Osteoblast (primary cell): Measurements from ENCODE around the gene SFI1. TPM values are rescaled to one million over a fixed set of nuclear protein-coding genes. Genes with fewer than 3 reads are reported as not detected.
"Not testable (repeated sequence)": the region's sequence is repeated elsewhere in the genome, so short reads cannot be mapped to it uniquely, and the experiment has no call there.

Source experiments
- DNase-seq: peaks from one replicate; pipeline ENCODE4 v3.0.0; 2011; ENCODE audit warnings: low spot score, mixed read lengths; ENCODE audit not compliant: insufficient read length; ENCODE audit errors: missing footprints
- H2AFZ ChIP-seq: 2 replicates; pipeline ENCODE4 v1.6.0; 2011; ENCODE audit warnings: mild to moderate bottlenecking, low read length
- H3K27ac ChIP-seq: 2 replicates; pipeline ENCODE4 v1.5.1; 2011; ENCODE audit warnings: mild to moderate bottlenecking, low read depth, low read length, moderate library complexity
- H3K27me3 ChIP-seq: 2 replicates; pipeline ENCODE4 v1.6.0; 2012; ENCODE audit warnings: mild to moderate bottlenecking, control low read depth, inconsistent platforms, low read length, moderate library complexity; ENCODE audit not compliant: insufficient read depth
- H3K36me3 ChIP-seq: 2 replicates; pipeline ENCODE4 v1.5.1; 2011; ENCODE audit warnings: mild to moderate bottlenecking, low read length, control low read depth, moderate library complexity; ENCODE audit not compliant: insufficient read depth
- H3K4me1 ChIP-seq: 2 replicates; pipeline ENCODE4 v1.5.1; 2011; ENCODE audit warnings: mild to moderate bottlenecking, low read length, control low read depth, moderate library complexity; ENCODE audit not compliant: insufficient read depth
- H3K4me2 ChIP-seq: 2 replicates; pipeline ENCODE4 v1.6.0; 2011; ENCODE audit warnings: mild to moderate bottlenecking, low read length; ENCODE audit not compliant: insufficient read depth
- H3K4me3 ChIP-seq: fragments of 200-600 bp; sonication (generic); 3 replicates; pipeline ENCODE4 v1.5.1; 2012; ENCODE audit warnings: mild to moderate bottlenecking, low read length, inconsistent platforms; ENCODE audit not compliant: insufficient read depth
- H3K79me2 ChIP-seq: 2 replicates; pipeline ENCODE4 v1.6.0; 2012; ENCODE audit warnings: mild to moderate bottlenecking, low read length, control low read depth, inconsistent platforms; ENCODE audit not compliant: insufficient read depth
- H3K9me3 ChIP-seq: 2 replicates; pipeline ENCODE4 v1.5.1; 2011; ENCODE audit warnings: low read depth, low read length, control low read depth
- H4K20me1 ChIP-seq: 2 replicates; pipeline ENCODE4 v1.6.0; 2012; ENCODE audit warnings: mild to moderate bottlenecking, low read length, control low read depth; ENCODE audit not compliant: insufficient read depth
- CTCF ChIP-seq: IDR thresholded peaks from 2 replicates; pipeline ENCODE4 v1.5.1; 2011; ENCODE audit warnings: mild to moderate bottlenecking, low read depth, low read length, moderate library complexity; ENCODE audit errors: extremely low read depth
- total RNA-seq: library from RNA; depleted of rRNA; stranded (reverse); fragments of >200 nt; gene quantifications from 2 replicates; pipeline ENCODE4 v1.2.3, GENCODE V29; 2012

SFI1 gene
- total RNA-seq, 1 donor, result 16.6 TPM

- TF ChIP-seq CTCF, result peak; percentile 6
Measured at GRCh38 chr22:31490496-31490925, 5.8 kb upstream of the SFI1 start.

GRCh38 chr22:31491218-31491962, 4.9 kb upstream of the SFI1 start:
- H3K27me3 ChIP-seq, result no peaks in the 10 kb centered on the region
- H3K4me2 ChIP-seq, result peak overlapping the region; percentile 95
- no peaks in the 10 kb centered on the region for H3K9me3 ChIP-seq
- DNase-seq, result no peak
- no peak overlapping the region for H2AFZ ChIP-seq
- peaks cover 35% of the 10 kb centered on the region for H3K79me2 ChIP-seq
- no peak for TF ChIP-seq CTCF
- peaks cover 11% of the 10 kb centered on the region for H3K36me3 ChIP-seq
- peaks cover 16% of the 10 kb centered on the region for H3K4me1 ChIP-seq
- H3K4me3 ChIP-seq, result peak overlapping the region; percentile 92
- H4K20me1 ChIP-seq, result no peaks in the 10 kb centered on the region
- H3K27ac ChIP-seq, result peak overlapping the region; percentile 89

More at GRCh38 chr22:31490496-31490925, 5.8 kb upstream of the SFI1 start:
- H3K9me3 ChIP-seq, result no peaks in the 10 kb centered on the region
- peaks cover 16% of the 10 kb centered on the region for H3K4me1 ChIP-seq
- H3K27ac ChIP-seq, result peak overlapping the region; percentile 89
- H3K4me2 ChIP-seq, result peak overlapping the region; percentile 95
- peaks cover 36% of the 10 kb centered on the region for H3K79me2 ChIP-seq
- peaks cover 11% of the 10 kb centered on the region for H3K36me3 ChIP-seq
- peak overlapping the region; percentile 86 for H2AFZ ChIP-seq
- peak; percentile 95 for DNase-seq
- H3K4me3 ChIP-seq, result peak overlapping the region; percentile 92
- H3K27me3 ChIP-seq, result no peaks in the 10 kb centered on the region
- H4K20me1 ChIP-seq, result no peaks in the 10 kb centered on the region

- Histone ChIP-seq H2AFZ (no peak overlapping the region), H3K79me2 (peaks cover 36% of the 10 kb centered on the region), H4K20me1 (no peaks in the 10 kb centered on the region), H3K4me1 (peaks cover 16% of the 10 kb centered on the region), H3K4me2 (no peak overlapping the region), H3K27me3 (no peaks in the 10 kb centered on the region), H3K27ac (no peak overlapping the region), H3K4me3 (no peak overlapping the region), H3K9me3 (no peaks in the 10 kb centered on the region), H3K36me3 (peaks cover 3% of the 10 kb centered on the region)
- TF ChIP-seq CTCF, result no peak
- DNase-seq, result no peak
Measured at GRCh38 chr22:31492151-31492550, 4.2 kb upstream of the SFI1 start.

GRCh38 chr22:31493355-31493754, 3.0 kb upstream of the SFI1 start:
- not testable (repeated sequence) for H3K27me3 ChIP-seq, H4K20me1 ChIP-seq, H3K4me2 ChIP-seq, H3K9me3 ChIP-seq, H3K36me3 ChIP-seq, H3K4me3 ChIP-seq, H3K27ac ChIP-seq, H2AFZ ChIP-seq, DNase-seq
- peaks cover 32% of the 10 kb centered on the region for H3K79me2 ChIP-seq
- H3K4me1 ChIP-seq, result peaks cover 12% of the 10 kb centered on the region
